ENCODE measurements around the gene KIAA1549.

- TF ChIP-seq EP300 (IDR thresholded peaks at IDR 0.05) (no peak), CTCF (IDR thresholded peaks at IDR 0.05) (no peak)
Observed at GRCh38 chr7:138992052-138992531, 10.9 kb upstream of the KIAA1549 start.

All from gastroesophageal sphincter (tissue), 3 donors.